Hepatocyte (in vitro differentiated cells): ENCODE data around the gene UBXN7. TPM values are rescaled to one million over a fixed set of nuclear protein-coding genes. Genes with fewer than 3 reads are reported as not detected.

Experiments
- DNase-seq: peaks from one replicate; pipeline ENCODE4 v3.0.0-alpha.2; 2016; ENCODE audit warnings: low spot score
- H2AFZ ChIP-seq: fragments of 200-600 bp; sonication (generic); 2 replicates; pipeline ENCODE4 v1.6.0; 2016; ENCODE audit warnings: antibody characterized with exemption, mild to moderate bottlenecking
- H3K27ac ChIP-seq: fragments of 200-600 bp; sonication (generic); 2 replicates; pipeline ENCODE4 v1.5.1; 2016; ENCODE audit warnings: mild to moderate bottlenecking
- H3K27me3 ChIP-seq: fragments of 200-600 bp; sonication (generic); 2 replicates; pipeline ENCODE4 v1.6.1; 2016
- H3K36me3 ChIP-seq: fragments of 200-600 bp; sonication (generic); replicated peaks from 2 replicates; pipeline ENCODE4 v1.5.1; 2016; ENCODE audit warnings: low read depth; ENCODE audit not compliant: insufficient read depth
- H3K4me1 ChIP-seq: fragments of 200-600 bp; sonication (generic); 2 replicates; pipeline ENCODE4 v1.5.1; 2016; ENCODE audit warnings: mild to moderate bottlenecking, moderate library complexity; ENCODE audit not compliant: insufficient read depth
- H3K4me2 ChIP-seq: fragments of 200-600 bp; sonication (generic); 2 replicates; pipeline ENCODE4 v1.6.0; 2016
- H3K4me3 ChIP-seq: fragments of 200-600 bp; sonication (generic); 2 replicates; pipeline ENCODE4 v1.5.1; 2016; ENCODE audit warnings: mild to moderate bottlenecking
- H3K79me2 ChIP-seq: fragments of 200-600 bp; sonication (generic); 2 replicates; pipeline ENCODE4 v1.6.0; 2017; ENCODE audit warnings: mild to moderate bottlenecking
- H3K9me2 ChIP-seq: fragments of 200-600 bp; sonication (generic); replicated peaks from 2 replicates; pipeline ENCODE4 v1.6.0; 2017; ENCODE audit warnings: mild to moderate bottlenecking; ENCODE audit not compliant: insufficient read depth
- H3K9me3 ChIP-seq: fragments of 200-600 bp; sonication (generic); 2 replicates; pipeline ENCODE4 v1.5.1; 2016; ENCODE audit warnings: low read depth, mild to moderate bottlenecking
- H4K20me1 ChIP-seq: fragments of 200-600 bp; sonication (generic); 2 replicates; pipeline ENCODE4 v1.6.0; 2016; ENCODE audit warnings: mild to moderate bottlenecking; ENCODE audit not compliant: insufficient read depth, poor library complexity, severe bottlenecking
- CTCF ChIP-seq: fragments of 200-600 bp; sonication (generic); IDR thresholded peaks from 2 replicates; pipeline ENCODE4 v1.5.1; 2016; ENCODE audit warnings: antibody characterized with exemption, mild to moderate bottlenecking; ENCODE audit not compliant: poor library complexity
- EZH2 ChIP-seq: fragments of 200-600 bp; sonication (generic); IDR thresholded peaks from 2 replicates; pipeline ENCODE4 v1.6.1; 2016; ENCODE audit warnings: antibody characterized with exemption, mild to moderate bottlenecking, borderline replicate concordance
- EZH2phosphoT487 ChIP-seq: fragments of 200-600 bp; sonication (generic); IDR thresholded peaks from one replicate; pipeline ENCODE4 v1.6.1; 2018; ENCODE audit warnings: antibody characterized with exemption, mild to moderate bottlenecking, low read depth, moderate library complexity; ENCODE audit not compliant: unreplicated experiment, severe bottlenecking
- WGBS: methylation state at CpG from one replicate; pipeline ENCODE4 v1.1.6; 2016; ENCODE audit warnings: low lambda C conversion rate; ENCODE audit errors: missing lambda C conversion rate; 5-methylcytosine and 5-hydroxymethylcytosine counted together
- polyA plus RNA-seq: library from polyadenylated mRNA; unstranded; fragments of >200 nt; fragmentation: Nextera tagmentation; extraction: Ambion mirVana; gene quantifications from 2 replicates; pipeline ENCODE4 v1.2.1, GENCODE V29; 2016
- total RNA-seq: library from RNA; depleted of rRNA; stranded (reverse); fragments of >200 nt; gene quantifications from 2 replicates; pipeline ENCODE4 v1.2.3, GENCODE V29; 2014

The UBXN7 gene
- total and polyA plus RNA-seq, 2 experiments from 2014 or later = 18.6 to 32.4 TPM

GRCh38 chr3:196355668-196356067 lies 76.6 kb downstream of the UBXN7 start:
- DNase-seq = no peak
- 95% methylated on average over 1 of the region's 1 CpG for WGBS
- no peak overlapping the region for H3K4me2 ChIP-seq
- no peaks in the 10 kb centered on the region for H3K9me2 ChIP-seq
- no peaks in the 10 kb centered on the region for H3K9me3 ChIP-seq
- no peaks in the 10 kb centered on the region for H3K36me3 ChIP-seq
- TF ChIP-seq CTCF (no peak), EZH2 (no peak), EZH2phosphoT487 (no peak)
- no peaks in the 10 kb centered on the region for H3K79me2 ChIP-seq
- no peaks in the 10 kb centered on the region for H3K27me3 ChIP-seq
- no peak overlapping the region for H3K4me3 ChIP-seq
- no peaks in the 10 kb centered on the region for H4K20me1 ChIP-seq
- H2AFZ ChIP-seq = no peak overlapping the region
- H3K27ac ChIP-seq = no peak overlapping the region
- H3K4me1 ChIP-seq = no peaks in the 10 kb centered on the region

- Histone ChIP-seq H3K9me3 (no peaks in the 10 kb centered on the region), H3K4me3 (no peak overlapping the region), H3K4me1 (no peaks in the 10 kb centered on the region), H2AFZ (no peak overlapping the region), H4K20me1 (no peaks in the 10 kb centered on the region), H3K27ac (no peak overlapping the region), H3K79me2 (no peaks in the 10 kb centered on the region), H3K27me3 (no peaks in the 10 kb centered on the region), H3K4me2 (no peak overlapping the region), H3K36me3 (no peaks in the 10 kb centered on the region), H3K9me2 (no peaks in the 10 kb centered on the region)
- no peak for DNase-seq
- 94% methylated on average over 6 of the region's 6 CpGs for WGBS
- TF ChIP-seq EZH2 (no peak), EZH2phosphoT487 (no peak)
Observed at GRCh38 chr3:196354132-196354531, 78.1 kb downstream of the UBXN7 start.

DNA sequence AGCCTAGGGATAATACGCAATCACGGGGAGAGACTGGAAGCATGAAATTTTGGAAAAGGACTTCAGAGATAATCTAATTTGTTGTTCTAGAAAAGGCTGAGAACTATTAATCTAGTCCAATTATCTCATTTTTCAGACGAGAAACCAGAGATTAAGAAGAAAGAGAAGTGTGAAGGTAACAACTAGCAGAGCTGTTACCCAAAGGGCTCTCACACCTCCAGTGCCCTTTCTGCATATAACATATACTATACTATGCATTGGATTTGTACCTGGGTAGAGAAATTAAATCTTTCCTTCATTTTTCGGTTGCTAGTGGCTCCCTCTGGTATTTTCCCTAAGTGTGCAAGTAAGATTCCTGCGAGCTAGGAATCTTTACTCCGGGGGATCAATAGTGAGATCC lies 80.7 kb downstream of the UBXN7 start:
- TF ChIP-seq EZH2phosphoT487 (no peak), CTCF (no peak), EZH2 (no peak)
- Histone ChIP-seq H3K4me1 (no peaks in the 10 kb centered on the region), H3K27ac (no peak overlapping the region), H3K4me3 (no peak overlapping the region), H3K79me2 (no peaks in the 10 kb centered on the region), H3K36me3 (no peaks in the 10 kb centered on the region), H3K27me3 (no peaks in the 10 kb centered on the region), H2AFZ (no peak overlapping the region), H4K20me1 (no peaks in the 10 kb centered on the region), H3K9me3 (no peaks in the 10 kb centered on the region), H3K9me2 (no peaks in the 10 kb centered on the region), H3K4me2 (no peak overlapping the region)
- DNase-seq = no peak
- WGBS = 78% methylated on average over 6 of the region's 6 CpGs

- Histone ChIP-seq H2AFZ (no peak overlapping the region), H3K4me2 (no peak overlapping the region), H3K4me1 (no peaks in the 10 kb centered on the region), H3K79me2 (no peaks in the 10 kb centered on the region), H3K27ac (no peak overlapping the region), H3K9me2 (no peaks in the 10 kb centered on the region), H3K27me3 (no peaks in the 10 kb centered on the region), H3K4me3 (no peak overlapping the region), H3K9me3 (no peaks in the 10 kb centered on the region), H4K20me1 (no peaks in the 10 kb centered on the region), H3K36me3 (no peaks in the 10 kb centered on the region)
- no peak for DNase-seq
- no peak for TF ChIP-seq EZH2
Observed at GRCh38 chr3:196350067-196350466, 82.2 kb downstream of the UBXN7 start.
